Right forelimb (tissue), 1 donor: Measurements from ENCODE around the gene PHB1.
"Not testable (repeated sequence)": the region's sequence is repeated elsewhere in the genome, so short reads cannot be mapped to it uniquely, and the experiment has no call there.

Experiments
- DNase-seq: peaks from one replicate; pipeline ENCODE4 v3.0.0-alpha.2; 2018

Gene PHB1

GRCh38 chr17:49403514-49404289 lies 11.0 kb downstream of the PHB1 start:
- DNase-seq: no peak

GRCh38 chr17:49402706-49403105 lies 12.0 kb downstream of the PHB1 start:
- DNase-seq: peak; percentile 72

- DNase-seq: no peak
These were observed 12.6 kb downstream of the PHB1 start for GRCh38 chr17:49401971-49402611.

DNA sequence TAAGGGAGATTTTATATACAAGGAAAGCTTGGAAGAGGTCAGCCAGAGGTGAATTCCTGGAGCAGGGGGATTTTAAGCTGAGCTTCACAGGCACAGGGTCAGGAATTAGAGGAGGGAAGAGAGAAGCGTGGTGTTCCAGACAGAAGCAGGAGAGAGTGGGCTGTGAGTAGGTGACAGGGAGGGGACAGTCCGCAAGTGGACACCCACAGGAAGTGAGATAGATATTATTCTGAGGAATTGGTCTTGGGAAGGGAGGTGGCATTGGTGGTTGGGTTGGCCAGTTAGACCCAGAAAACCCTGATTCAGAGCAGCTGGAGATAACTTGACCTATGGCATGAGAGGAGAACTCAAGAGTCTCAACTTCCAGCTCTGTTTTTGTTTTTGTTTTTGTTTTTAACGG lies 14.7 kb downstream of the PHB1 start:
- DNase-seq: no peak

DNA sequence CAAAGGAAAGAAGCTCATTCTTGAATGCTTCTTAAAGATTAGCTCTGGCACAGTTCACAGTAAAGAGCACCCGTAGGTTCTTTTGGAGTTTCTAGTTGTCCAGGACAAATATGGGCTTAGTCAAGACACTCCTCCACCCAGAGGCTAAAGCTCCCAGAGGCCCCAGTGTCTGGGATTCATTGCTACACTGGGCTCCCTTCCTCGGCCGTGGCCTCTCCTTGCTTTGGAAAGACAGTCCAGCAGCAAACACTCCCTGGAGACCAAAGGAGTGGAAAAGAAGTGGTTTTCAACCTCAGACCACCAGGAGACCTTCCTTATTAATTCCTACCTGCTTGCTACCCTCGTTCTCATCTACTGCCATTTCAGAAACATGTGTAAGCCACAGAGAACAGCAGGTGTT lies 17.1 kb downstream of the PHB1 start:
- DNase-seq: no peak

- DNase-seq: no peak
These were observed 21.0 kb downstream of the PHB1 start for GRCh38 chr17:49393491-49394255.

DNA sequence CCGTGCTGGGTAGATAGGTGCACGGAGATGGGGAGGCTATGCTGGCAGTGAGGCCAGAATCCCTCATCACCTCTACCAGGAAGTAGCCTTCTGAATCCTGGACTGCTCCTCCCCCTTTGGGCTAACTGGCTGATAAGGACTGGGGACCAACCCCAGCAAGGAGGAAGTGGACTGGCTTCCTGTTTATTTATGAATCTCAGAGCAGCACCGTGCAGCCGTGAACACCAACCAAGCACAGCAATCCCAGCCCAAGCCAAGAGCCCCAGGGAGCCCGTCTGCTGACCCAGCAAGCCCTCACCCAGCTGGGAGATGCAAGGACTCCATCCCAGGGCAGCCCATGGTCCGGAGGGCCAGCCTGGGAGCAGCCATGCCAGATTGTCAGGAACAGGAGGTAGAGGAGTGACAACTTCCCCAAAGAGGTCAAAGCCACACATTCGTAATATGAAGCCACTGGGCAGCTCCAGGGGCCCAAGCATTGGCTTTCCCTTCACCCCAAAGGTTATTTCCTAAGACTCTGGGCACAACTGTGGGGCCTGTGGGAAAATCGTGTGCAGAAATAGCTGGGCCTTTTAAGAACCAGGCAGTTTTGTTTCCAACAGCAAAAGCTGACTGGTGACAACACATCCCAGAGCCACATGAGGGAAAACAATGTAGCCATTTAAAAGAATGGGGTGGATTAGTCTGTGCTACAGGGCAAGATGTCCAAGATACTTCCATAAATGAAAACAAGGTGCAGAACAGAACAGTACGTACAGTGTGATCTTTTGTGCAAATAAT lies 23.9 kb downstream of the PHB1 start:
- no peak for DNase-seq

DNA sequence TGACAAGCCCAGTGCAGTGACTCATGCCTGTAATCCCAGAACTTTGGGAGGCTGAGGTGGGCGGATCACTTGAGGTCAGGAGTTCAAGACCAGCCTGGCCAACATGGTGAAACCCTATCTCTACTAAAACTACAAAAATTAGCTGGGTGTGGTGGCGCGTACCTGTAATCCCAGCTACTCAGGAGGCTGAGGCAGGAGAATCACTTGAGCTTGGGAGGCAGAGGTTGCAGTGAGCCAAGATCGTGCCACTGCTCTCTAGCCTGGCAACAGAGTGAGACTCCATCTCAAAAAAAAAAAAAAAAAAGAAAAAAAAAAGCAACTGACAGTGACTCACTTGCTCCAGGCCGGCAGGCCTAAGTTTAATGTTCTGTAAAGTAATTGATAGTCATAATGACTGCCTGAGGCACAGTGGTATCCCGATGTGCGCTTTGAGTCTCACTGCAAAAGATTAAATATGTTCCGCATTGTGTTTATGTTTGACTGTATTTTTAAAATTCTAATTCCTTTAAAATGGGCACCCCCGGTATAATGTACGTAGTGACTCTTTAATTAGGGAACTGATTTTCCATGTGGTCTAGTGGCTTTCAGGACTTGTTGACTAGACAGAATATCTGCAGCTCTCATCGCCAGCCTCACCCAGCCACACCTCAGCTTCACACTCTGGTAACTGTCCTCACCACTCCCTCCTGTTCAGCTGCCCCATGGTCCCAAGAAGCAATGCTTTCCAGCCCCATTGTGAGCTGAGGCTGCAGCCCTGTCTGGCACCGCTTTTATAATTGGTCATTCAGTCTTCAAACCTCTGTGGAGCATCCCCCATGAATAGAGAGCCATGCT lies 25.0 kb downstream of the PHB1 start:
- DNase-seq: not testable (repeated sequence)

GRCh38 chr17:49388692-49389513 lies 25.8 kb downstream of the PHB1 start:
- no peak for DNase-seq

- DNase-seq: no peak
These were observed 26.4 kb downstream of the PHB1 start for GRCh38 chr17:49388290-49388640.

GRCh38 chr17:49387498-49388289 lies 27.0 kb downstream of the PHB1 start:
- no peak for DNase-seq

GRCh38 chr17:49386373-49386772 lies 28.3 kb downstream of the PHB1 start:
- DNase-seq: no peak

- DNase-seq: no peak
These were observed 29.7 kb downstream of the PHB1 start for GRCh38 chr17:49384951-49385350.

- no peak for DNase-seq
These were observed 31.6 kb downstream of the PHB1 start for GRCh38 chr17:49383060-49383459.

GRCh38 chr17:49382556-49382955 lies 32.1 kb downstream of the PHB1 start:
- no peak for DNase-seq

GRCh38 chr17:49381793-49382192 lies 32.9 kb downstream of the PHB1 start:
- no peak for DNase-seq

DNA sequence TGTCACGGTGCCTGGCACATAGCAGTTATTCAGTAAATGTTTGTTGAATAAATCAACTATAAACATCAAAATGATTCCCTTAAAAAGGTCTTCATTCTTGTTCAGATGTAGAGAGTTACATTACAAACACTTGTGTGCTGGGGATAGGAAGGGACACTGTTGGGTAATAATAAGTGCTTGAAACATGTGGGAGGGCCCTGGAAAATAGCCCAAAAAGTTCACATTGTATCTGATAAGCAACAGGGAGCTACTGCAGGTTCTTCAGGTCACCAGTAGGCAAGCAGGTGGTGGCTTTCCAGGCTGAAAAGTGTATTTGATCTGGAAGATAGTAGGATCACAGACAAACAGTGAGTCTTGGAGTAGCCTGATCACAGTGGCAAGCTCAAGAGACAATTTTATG lies 33.6 kb downstream of the PHB1 start:
- DNase-seq: no peak

DNA sequence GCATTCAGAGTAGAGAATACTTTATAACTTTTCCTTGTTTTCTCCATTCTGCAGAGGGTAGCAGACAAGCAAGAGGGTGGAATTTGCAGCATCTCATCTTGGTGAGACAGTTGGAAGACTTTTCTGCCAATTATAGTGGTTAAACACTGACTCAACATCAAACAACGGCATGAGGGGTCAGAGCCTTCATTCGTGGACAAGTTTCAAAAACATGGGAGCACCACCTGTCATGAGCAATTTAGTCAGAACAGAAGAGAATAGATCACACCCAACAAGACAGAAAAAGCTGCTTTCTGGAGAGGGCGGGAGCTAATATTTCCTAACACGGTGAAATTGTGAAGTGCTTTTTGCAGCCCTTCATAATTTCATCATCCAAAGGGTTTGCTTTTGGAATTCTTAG lies 34.8 kb downstream of the PHB1 start:
- no peak for DNase-seq

DNA sequence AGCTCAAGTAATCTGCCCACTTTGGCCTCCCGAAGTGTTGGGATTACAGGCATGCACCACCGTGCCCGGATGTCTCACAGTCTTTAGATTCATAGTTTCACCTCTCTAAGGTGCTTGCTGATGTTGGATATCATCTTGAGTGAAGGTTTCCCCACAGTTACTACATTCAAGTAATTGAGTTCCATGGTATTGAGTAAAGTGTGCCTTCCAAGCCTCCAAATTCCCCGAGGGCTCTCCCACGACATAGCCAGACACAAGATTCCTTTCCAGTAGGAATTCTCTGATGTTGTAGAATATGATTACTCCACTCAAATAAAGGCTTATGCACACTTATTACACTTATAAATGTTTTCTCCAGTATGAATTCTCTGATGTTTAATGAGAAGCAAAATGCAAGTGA lies 36.4 kb downstream of the PHB1 start:
- no peak for DNase-seq

- no peak for DNase-seq
These were observed 39.1 kb downstream of the PHB1 start for GRCh38 chr17:49375544-49375943.
